ENCODE results near the gene OR52B2. TPM values are rescaled to one million over a fixed set of nuclear protein-coding genes. Genes with fewer than 3 reads are reported as not detected.
A peak's percentile ranks its signal among the peaks of the same experiment; 100 is the strongest.

OR52B2 gene
- total RNA-seq = not detected

- Histone ChIP-seq H3K27me3 (no peaks in the 10 kb centered on the region), H3K4me3 (no peak within 1 kb of the TSS), H3K4me1 (no peaks in the 10 kb centered on the region), H3K27ac (no peak within 1 kb of the TSS), H3K36me3 (no peaks in the 10 kb centered on the region), H3K9me3 (peaks cover 0 to 4% (median 0%) of the 10 kb centered on the region in 3 donors)
- no peak for ATAC-seq
- no peak for DNase-seq
- in situ Hi-C loops (cut with MboI; ENCODE audit: low sequenced_read_pairs in 4 of 4) (no loop called here), intact Hi-C loops (cut with DNase I; ENCODE audit: low total_unique reads) (no loop called here)
- no peak for TF ChIP-seq POLR2A (IDR thresholded peaks at IDR 0.05)
- TF ChIP-seq, protein P1, sequence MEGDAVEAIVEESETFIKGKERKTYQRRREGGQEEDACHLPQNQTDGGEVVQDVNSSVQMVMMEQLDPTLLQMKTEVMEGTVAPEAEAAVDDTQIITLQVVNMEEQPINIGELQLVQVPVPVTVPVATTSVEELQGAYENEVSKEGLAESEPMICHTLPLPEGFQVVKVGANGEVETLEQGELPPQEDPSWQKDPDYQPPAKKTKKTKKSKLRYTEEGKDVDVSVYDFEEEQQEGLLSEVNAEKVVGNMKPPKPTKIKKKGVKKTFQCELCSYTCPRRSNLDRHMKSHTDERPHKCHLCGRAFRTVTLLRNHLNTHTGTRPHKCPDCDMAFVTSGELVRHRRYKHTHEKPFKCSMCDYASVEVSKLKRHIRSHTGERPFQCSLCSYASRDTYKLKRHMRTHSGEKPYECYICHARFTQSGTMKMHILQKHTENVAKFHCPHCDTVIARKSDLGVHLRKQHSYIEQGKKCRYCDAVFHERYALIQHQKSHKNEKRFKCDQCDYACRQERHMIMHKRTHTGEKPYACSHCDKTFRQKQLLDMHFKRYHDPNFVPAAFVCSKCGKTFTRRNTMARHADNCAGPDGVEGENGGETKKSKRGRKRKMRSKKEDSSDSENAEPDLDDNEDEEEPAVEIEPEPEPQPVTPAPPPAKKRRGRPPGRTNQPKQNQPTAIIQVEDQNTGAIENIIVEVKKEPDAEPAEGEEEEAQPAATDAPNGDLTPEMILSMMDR (IDR thresholded peaks at IDR 0.05 in 4 of 5, conservative IDR thresholded peaks at IDR 0.05 in 1 of 5) = no peak
These were observed at the start of gene OR52B2 for GRCh38 chr11:6170226-6170625. TSS of gene OR52B2 (minus strand) at chr11:6170326. CDS start at chr11:6170326, 0 bp downstream.

DNA sequence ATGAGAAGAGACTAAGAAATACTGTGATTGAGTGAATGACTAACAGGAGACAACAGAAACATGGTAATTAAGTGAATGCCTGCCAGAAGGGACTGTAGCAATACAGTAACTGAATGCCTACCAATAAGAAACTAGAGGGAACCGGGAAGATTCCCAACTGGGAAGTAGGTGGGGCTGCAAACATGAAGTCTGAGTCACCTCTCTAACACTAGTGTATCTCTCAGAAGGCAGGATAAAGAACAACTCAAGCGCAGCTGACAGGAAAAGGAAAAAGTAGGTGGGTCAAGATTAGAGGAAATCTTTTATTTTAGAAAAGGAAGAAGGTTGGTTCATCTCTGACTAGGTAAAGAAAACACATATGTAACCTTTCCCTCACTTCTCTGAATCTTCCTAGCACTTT, 49.2 kb upstream of the OR52B2 start:
- no peak overlapping the region for H3K27ac ChIP-seq
- no peak for DNase-seq
- intact Hi-C loops (cut with DNase I; ENCODE audit: low total_unique reads) = no loop called here

GRCh38 chr11:6217722-6218121, 47.6 kb upstream of the OR52B2 start:
- ATAC-seq (no peak), DNase-seq (no peak)
- H3K9me3 ChIP-seq = no peaks in the 10 kb centered on the region
- intact Hi-C loops (cut with DNase I; ENCODE audit: low total_unique reads) (no loop called here), in situ Hi-C loops (cut with MboI; ENCODE audit: low sequenced_read_pairs in 4 of 4) (no loop called here)
- H3K27ac ChIP-seq = no peak overlapping the region
- H3K4me3 ChIP-seq = no peak overlapping the region
- H3K27me3 ChIP-seq = no peaks in the 10 kb centered on the region
- TF ChIP-seq POLR2A (IDR thresholded peaks at IDR 0.05) = no peak
- TF ChIP-seq, protein P1 (IDR thresholded peaks at IDR 0.05 in 4 of 5, conservative IDR thresholded peaks at IDR 0.05 in 1 of 5) = no peak
- no peaks in the 10 kb centered on the region for H3K4me1 ChIP-seq
- H3K36me3 ChIP-seq = peaks cover 0 to 81% of the 10 kb centered on the region in 2 donors

More for the DNA sequence above, 49.2 kb upstream of the OR52B2 start:
- TF ChIP-seq POLR2A (IDR thresholded peaks at IDR 0.05) = no peak
- TF ChIP-seq, protein P1 (IDR thresholded peaks at IDR 0.05 in 4 of 5, conservative IDR thresholded peaks at IDR 0.05 in 1 of 5) = no peak
- in situ Hi-C loops (cut with MboI; ENCODE audit: low sequenced_read_pairs in 4 of 4) = no loop called here
- ATAC-seq = peak; percentile 70 to 74
- H3K27me3 ChIP-seq = no peaks in the 10 kb centered on the region
- H3K36me3 ChIP-seq = peaks cover 0 to 90% of the 10 kb centered on the region in 2 donors
- H3K4me1 ChIP-seq = peaks cover 0 to under 1% of the 10 kb centered on the region in 2 donors
- H3K9me3 ChIP-seq = no peaks in the 10 kb centered on the region
- no peak overlapping the region for H3K4me3 ChIP-seq

DNA sequence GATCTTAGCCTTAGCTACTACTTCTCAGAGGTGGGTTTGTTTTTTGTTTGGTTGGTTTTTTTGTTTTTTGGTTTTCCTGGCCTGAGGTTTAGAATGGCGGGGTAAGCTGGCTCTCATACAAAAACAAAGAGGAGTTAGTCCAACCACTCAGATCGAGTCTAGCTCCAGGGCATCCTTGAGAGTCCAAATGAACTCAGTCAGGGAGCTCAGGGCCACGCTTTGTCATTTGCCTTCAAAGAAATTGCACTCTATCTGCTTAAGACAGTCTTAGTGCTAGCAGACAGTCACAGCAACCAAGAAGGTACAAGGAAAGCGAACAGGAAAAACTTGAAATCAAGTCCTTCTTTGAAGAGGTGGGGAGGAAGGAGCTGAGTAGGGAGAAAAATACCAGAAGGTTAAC, 46.4 kb upstream of the OR52B2 start:
- in situ Hi-C loops (cut with MboI; ENCODE audit: low sequenced_read_pairs in 4 of 4) (no loop called here), intact Hi-C loops (cut with DNase I; ENCODE audit: low total_unique reads) (no loop called here)
- TF ChIP-seq POLR2A (IDR thresholded peaks at IDR 0.05) = no peak
- TF ChIP-seq, protein P1 (IDR thresholded peaks at IDR 0.05 in 4 of 5, conservative IDR thresholded peaks at IDR 0.05 in 1 of 5) = no peak
- no peaks in the 10 kb centered on the region for H3K4me1 ChIP-seq
- no peaks in the 10 kb centered on the region for H3K9me3 ChIP-seq
- no peak overlapping the region for H3K4me3 ChIP-seq
- DNase-seq (no peak), ATAC-seq (no peak)
- no peaks in the 10 kb centered on the region for H3K27me3 ChIP-seq
- H3K36me3 ChIP-seq = peaks cover 0 to 76% of the 10 kb centered on the region in 2 donors
- no peak overlapping the region for H3K27ac ChIP-seq

GRCh38 chr11:6214530-6214929, 44.4 kb upstream of the OR52B2 start:
- TF ChIP-seq POLR2A (IDR thresholded peaks at IDR 0.05) = no peak
- TF ChIP-seq, protein P1 (IDR thresholded peaks at IDR 0.05 in 4 of 5, conservative IDR thresholded peaks at IDR 0.05 in 1 of 5) = no peak
- H3K36me3 ChIP-seq = peaks cover 0 to 75% of the 10 kb centered on the region in 2 donors
- no peak overlapping the region for H3K4me3 ChIP-seq
- ATAC-seq (no peak), DNase-seq (no peak)
- in situ Hi-C loops (cut with MboI; ENCODE audit: low sequenced_read_pairs in 4 of 4) (no loop called here), intact Hi-C loops (cut with DNase I; ENCODE audit: low total_unique reads) (no loop called here)
- H3K9me3 ChIP-seq = no peaks in the 10 kb centered on the region
- no peaks in the 10 kb centered on the region for H3K27me3 ChIP-seq
- no peaks in the 10 kb centered on the region for H3K4me1 ChIP-seq
- no peak overlapping the region for H3K27ac ChIP-seq
